Stimulated activated naive CD8-positive, alpha-beta T cell treated with anti-CD3 and anti-CD28 coated beads, Interleukin-15, Interleukin-2, amounts not matched to agents 100 ng/mL and 50 ng/mL, for 24 hours (primary cell): Measurements from ENCODE around the gene SF3B4.
A peak's percentile ranks its signal among the peaks of the same experiment; 100 is the strongest.

Experiments
- H3K27ac Mint-ChIP-seq: one replicate; pipeline ENCODE4 v1.8.0; 2021; ENCODE audit warnings: mild to moderate bottlenecking, mixed read lengths
- H3K27me3 Mint-ChIP-seq: one replicate; pipeline ENCODE4 v1.8.0; 2021; ENCODE audit warnings: mixed read lengths
- H3K36me3 Mint-ChIP-seq: one replicate; pipeline ENCODE4 v1.8.0; 2021; ENCODE audit warnings: low read depth, mixed read lengths
- H3K4me1 Mint-ChIP-seq: one replicate; pipeline ENCODE4 v1.8.0; 2021; ENCODE audit warnings: low read depth, mixed read lengths
- H3K4me3 Mint-ChIP-seq: one replicate; pipeline ENCODE4 v1.8.0; 2021; ENCODE audit warnings: mild to moderate bottlenecking, mixed read lengths
- H3K9me3 Mint-ChIP-seq: one replicate; pipeline ENCODE4 v1.8.0; 2021; ENCODE audit warnings: mixed read lengths

Gene SF3B4

GRCh38 chr1:149923626-149924025 is 4.0 kb downstream of the SF3B4 start:
- H3K4me3 Mint-ChIP-seq, result no peak overlapping the region
- H3K27ac Mint-ChIP-seq, result peak overlapping the region; percentile 29
- no peaks in the 10 kb centered on the region for H3K27me3 Mint-ChIP-seq
- H3K4me1 Mint-ChIP-seq, result peaks cover 28% of the 10 kb centered on the region
- H3K36me3 Mint-ChIP-seq, result peaks cover 57% of the 10 kb centered on the region
- H3K9me3 Mint-ChIP-seq, result no peaks in the 10 kb centered on the region

DNA sequence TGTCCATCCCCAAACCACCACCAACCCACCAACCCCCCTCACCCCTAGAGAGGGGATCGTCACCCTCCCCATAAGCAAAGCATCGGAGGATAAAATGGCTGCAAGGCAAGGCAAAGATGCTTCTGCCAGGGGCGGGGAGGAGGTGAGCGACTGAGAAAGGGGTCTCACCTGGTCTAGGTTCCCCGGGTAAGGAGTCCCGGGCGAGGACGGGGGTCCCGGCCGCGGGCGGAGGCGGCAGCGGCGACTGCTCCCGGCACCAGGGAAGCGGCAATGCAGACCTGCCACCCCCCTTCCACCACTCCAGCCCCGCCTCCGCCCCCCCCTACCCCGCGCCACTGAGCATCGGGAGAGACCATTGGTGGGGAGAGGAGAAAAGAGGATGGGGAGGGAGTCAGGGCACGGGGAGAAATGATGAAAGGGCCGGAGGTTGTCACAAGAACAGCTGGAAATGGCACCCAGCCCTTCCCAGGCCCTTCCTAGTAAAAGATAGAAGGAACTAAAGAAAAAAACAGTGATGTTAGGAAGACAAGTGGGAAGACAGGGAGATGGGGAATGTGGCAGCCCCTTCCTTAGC is 9.9 kb downstream of the SF3B4 start, which contains the start of gene SV2A:
SV2A (minus strand) TSS at position 274 of the 574 bp plus-strand sequence. CDS start 4,004 bp downstream, outside the sequence.
- Mint-ChIP-seq H3K36me3 (peaks cover 17% of the 10 kb centered on the region), H3K27ac (no peak within 1 kb of the TSS), H3K4me1 (peaks cover 37% of the 10 kb centered on the region), H3K9me3 (no peaks in the 10 kb centered on the region), H3K4me3 (peak within 1 kb of the TSS; percentile 84), H3K27me3 (no peaks in the 10 kb centered on the region)

DNA sequence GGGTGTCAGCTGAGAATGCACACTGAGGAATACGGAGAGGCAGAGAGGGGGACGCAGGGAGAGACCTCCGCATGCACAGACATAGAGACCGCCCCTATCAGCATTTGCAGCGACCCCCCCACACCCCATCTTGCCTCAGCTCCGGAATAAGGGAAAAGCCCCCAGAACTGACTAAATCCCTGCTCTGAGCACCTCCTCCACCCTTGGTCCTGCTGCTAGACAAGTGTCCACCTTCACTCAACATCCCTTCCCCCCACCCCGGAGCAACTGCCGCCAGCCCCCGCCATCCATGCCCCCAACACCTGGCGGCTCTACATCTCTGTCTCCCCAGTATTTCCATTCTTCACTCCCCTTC is 10.7 kb downstream of the SF3B4 start:
- Mint-ChIP-seq H3K4me1 (peaks cover 37% of the 10 kb centered on the region), H3K27me3 (no peaks in the 10 kb centered on the region), H3K9me3 (no peaks in the 10 kb centered on the region), H3K27ac (no peak overlapping the region), H3K36me3 (peaks cover 9% of the 10 kb centered on the region), H3K4me3 (peak overlapping the region; percentile 84)

DNA sequence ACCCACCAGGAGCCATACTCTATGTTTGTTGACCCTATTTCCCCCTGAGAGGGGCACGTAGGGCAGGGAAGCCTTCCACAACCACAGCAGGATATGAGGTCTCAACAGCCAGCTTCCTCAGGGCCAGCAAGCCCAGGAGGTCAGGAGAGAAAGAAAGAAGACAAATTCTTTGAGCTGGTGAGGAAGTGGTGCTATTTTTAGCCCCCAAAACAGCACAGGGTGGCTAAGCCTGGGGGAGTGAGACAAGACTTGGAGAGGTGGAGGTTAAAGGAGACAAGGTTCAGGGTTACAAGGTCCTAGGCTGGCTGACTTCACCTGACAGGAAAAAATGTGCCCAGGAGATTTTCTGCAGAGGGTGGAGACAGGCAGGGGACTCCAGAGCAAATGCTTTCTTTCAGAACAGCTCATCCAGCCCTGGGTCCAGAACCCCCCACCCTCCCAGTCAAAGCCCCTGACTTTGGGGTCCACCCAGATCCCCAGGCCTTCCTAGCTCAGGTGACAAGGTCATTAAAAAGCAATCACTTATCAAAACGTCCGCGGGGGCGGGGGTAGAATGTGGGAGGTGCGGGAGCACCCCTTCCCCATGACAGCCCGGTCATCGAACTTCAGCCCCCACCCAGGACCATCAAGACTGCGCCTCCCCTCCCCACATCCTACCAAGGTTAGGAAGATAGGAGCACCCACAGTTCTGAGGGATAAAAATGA is 11.3 kb downstream of the SF3B4 start:
- Mint-ChIP-seq H3K27ac (peak overlapping the region; percentile 29), H3K9me3 (no peaks in the 10 kb centered on the region), H3K36me3 (peaks cover 5% of the 10 kb centered on the region), H3K4me1 (peaks cover 37% of the 10 kb centered on the region), H3K4me3 (peak overlapping the region; percentile 84), H3K27me3 (no peaks in the 10 kb centered on the region)

GRCh38 chr1:149915429-149916192 is 12.0 kb downstream of the SF3B4 start:
- Mint-ChIP-seq H3K27me3 (no peaks in the 10 kb centered on the region), H3K9me3 (no peaks in the 10 kb centered on the region), H3K4me1 (peaks cover 37% of the 10 kb centered on the region), H3K27ac (peak overlapping the region; percentile 29), H3K36me3 (peaks cover 5% of the 10 kb centered on the region), H3K4me3 (peak overlapping the region; percentile 84)

- Mint-ChIP-seq H3K4me1 (peaks cover 37% of the 10 kb centered on the region), H3K36me3 (peaks cover 5% of the 10 kb centered on the region), H3K9me3 (no peaks in the 10 kb centered on the region), H3K27ac (no peak overlapping the region), H3K4me3 (no peak overlapping the region), H3K27me3 (no peaks in the 10 kb centered on the region)
Measured at GRCh38 chr1:149914545-149914944, 13.1 kb downstream of the SF3B4 start.

DNA sequence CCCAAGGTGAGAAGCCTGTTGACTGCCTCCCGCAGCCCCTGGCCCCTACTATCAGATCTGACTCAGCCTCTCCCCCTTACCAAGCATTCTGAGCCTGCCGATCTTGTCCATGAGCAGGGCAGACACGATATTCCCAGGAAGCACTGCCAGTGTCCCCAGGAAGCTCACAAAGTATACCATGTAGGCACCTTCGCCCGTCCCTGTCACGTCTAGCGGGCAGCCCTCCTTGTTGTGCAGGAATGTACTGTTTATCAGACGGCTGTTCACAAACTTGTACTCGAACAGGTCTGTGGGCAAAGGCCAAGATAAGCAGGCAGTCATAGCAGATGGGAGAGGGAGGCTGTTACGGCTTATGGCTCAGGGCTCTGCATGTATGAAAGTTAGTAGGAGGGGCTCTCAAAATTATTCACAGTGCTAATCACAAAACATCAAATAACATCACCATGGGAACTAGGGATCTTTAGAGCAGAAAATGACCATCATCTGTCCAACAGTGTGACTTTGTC is 21.0 kb downstream of the SF3B4 start:
- no peaks in the 10 kb centered on the region for H3K4me1 Mint-ChIP-seq
- H3K27ac Mint-ChIP-seq, result no peak overlapping the region
- H3K4me3 Mint-ChIP-seq, result no peak overlapping the region
- no peaks in the 10 kb centered on the region for H3K27me3 Mint-ChIP-seq
- H3K36me3 Mint-ChIP-seq, result peaks cover 14% of the 10 kb centered on the region
- no peaks in the 10 kb centered on the region for H3K9me3 Mint-ChIP-seq

DNA sequence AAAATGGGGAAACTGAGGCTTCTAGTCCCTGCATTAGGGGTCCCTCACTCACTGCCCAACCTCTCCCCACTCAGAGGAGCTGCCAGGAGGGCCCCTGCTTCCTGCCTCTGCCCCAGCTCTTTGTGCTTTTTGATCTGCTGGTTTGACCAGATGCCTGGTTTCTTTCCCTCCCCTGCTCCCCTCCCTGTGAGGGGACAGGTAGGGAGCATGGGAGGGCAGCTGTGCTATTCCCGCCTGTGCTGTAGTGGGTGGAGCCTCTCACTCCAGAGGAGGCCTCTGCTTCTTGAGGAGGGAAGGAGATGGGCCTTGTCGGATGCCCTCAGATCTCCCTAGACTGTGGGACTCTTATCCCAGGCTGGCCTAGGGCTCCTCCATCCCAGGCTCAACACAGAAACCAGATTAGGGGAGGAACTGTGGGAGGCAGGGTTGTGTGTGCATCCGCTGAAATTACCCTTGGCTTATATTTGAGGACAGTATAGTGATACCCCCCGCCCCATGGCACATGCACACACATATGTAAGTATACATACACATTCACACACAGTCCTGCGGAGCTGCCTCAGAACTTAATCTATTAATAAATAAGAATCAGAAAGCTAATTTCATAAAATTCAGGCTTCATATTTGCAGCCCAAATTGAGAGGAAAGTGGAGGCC is 23.6 kb downstream of the SF3B4 start:
- Mint-ChIP-seq H3K9me3 (peaks cover 4% of the 10 kb centered on the region), H3K27ac (no peak overlapping the region), H3K4me1 (peaks cover 21% of the 10 kb centered on the region), H3K27me3 (no peaks in the 10 kb centered on the region), H3K4me3 (no peak overlapping the region), H3K36me3 (peaks cover 21% of the 10 kb centered on the region)

GRCh38 chr1:149899460-149900284 is 27.9 kb downstream of the SF3B4 start, which contains the start of gene BOLA1:
Gene BOLA1, plus strand, starts transcription at chr1:149899568. Its CDS starts 492 bp downstream, at chr1:149900060.
- Mint-ChIP-seq H3K27ac (peak within 1 kb of the TSS; percentile 90), H3K36me3 (peaks cover 12% of the 10 kb centered on the region), H3K27me3 (no peaks in the 10 kb centered on the region), H3K4me3 (peak within 1 kb of the TSS; percentile 89), H3K9me3 (peaks cover 5% of the 10 kb centered on the region), H3K4me1 (peaks cover 24% of the 10 kb centered on the region)

DNA sequence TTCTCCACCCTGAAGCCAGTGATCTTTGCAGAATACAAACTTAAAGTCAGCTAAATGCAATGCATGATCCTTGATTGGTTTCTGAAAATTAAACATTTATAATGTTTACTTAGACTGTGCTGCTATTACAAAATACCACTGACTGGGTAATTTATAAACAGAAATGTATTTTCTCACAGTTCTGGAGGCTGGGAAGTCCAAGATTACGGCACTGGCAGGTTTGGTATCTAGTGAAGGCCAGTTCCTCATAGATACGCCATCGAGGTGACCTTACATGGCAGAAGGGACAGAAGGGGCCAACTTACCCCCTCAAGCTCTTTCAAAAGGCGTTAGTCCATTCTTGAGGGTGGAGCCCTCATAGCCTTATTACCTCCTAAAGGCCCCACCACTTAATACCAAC is 31.0 kb downstream of the SF3B4 start:
- Mint-ChIP-seq H3K27ac (no peak overlapping the region), H3K27me3 (no peaks in the 10 kb centered on the region), H3K9me3 (peaks cover 5% of the 10 kb centered on the region), H3K4me1 (peaks cover 24% of the 10 kb centered on the region), H3K36me3 (peaks cover 7% of the 10 kb centered on the region), H3K4me3 (no peak overlapping the region)

GRCh38 chr1:149888999-149889289 is 38.7 kb downstream of the SF3B4 start:
- peaks cover 4% of the 10 kb centered on the region for H3K4me1 Mint-ChIP-seq
- no peaks in the 10 kb centered on the region for H3K27me3 Mint-ChIP-seq
- H3K27ac Mint-ChIP-seq, result no peak overlapping the region
- H3K36me3 Mint-ChIP-seq, result no peaks in the 10 kb centered on the region
- H3K9me3 Mint-ChIP-seq, result no peaks in the 10 kb centered on the region
- no peak overlapping the region for H3K4me3 Mint-ChIP-seq

GRCh38 chr1:149888247-149888998 is 39.2 kb downstream of the SF3B4 start:
- Mint-ChIP-seq H3K36me3 (no peaks in the 10 kb centered on the region), H3K27ac (no peak overlapping the region), H3K9me3 (no peaks in the 10 kb centered on the region), H3K4me1 (peaks cover 4% of the 10 kb centered on the region), H3K4me3 (no peak overlapping the region), H3K27me3 (no peaks in the 10 kb centered on the region)

DNA sequence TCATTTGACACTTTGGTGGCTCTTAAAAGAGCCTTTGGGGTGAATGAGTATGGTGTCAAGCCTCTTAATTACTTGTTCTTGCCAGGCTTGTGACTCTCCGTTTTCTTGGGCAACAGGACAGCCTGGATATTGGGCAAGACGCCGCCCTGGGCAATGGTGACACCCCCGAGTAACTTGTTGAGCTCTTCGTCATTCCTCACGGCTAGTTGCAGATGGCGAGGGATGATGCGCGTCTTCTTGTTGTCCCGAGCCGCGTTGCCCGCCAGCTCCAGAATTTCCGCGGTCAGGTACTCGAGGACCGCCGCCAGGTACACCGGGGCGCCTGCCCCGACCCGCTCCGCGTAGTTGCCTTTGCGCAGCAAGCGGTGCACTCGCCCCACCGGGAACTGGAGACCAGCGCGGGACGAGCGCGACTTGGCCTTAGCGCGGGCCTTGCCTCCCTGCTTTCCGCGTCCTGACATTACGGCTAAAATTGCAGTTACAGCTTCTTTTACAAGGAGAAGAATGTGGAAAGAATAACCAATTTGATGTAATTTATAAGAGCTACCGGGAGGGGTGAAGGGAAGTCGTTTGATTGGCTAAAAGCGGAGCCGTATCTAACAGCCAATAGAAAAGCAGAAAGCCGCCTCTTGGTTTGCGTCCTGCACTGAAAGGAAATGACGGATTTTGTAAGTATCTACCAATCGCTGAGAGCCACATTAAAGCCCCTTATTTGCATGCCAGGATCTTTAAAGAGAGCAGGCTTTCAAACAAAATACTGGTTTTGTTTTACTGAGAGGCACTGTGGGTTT is 40.0 kb downstream of the SF3B4 start:
- no peak overlapping the region for H3K4me3 Mint-ChIP-seq
- no peaks in the 10 kb centered on the region for H3K9me3 Mint-ChIP-seq
- H3K36me3 Mint-ChIP-seq, result no peaks in the 10 kb centered on the region
- no peak overlapping the region for H3K27ac Mint-ChIP-seq
- no peaks in the 10 kb centered on the region for H3K27me3 Mint-ChIP-seq
- H3K4me1 Mint-ChIP-seq, result peaks cover 4% of the 10 kb centered on the region
